HG03103 (cell line): ENCODE data around the gene FAM163B.
"Not testable (repeated sequence)": the region's sequence is repeated elsewhere in the genome, so short reads cannot be mapped to it uniquely, and the experiment has no call there.

Experiments used
- ATAC-seq: cut with Tn5 transposase; IDR thresholded peaks from one replicate; pipeline ENCODE4 v1.9.1; 2021; ENCODE audit warnings: low read depth; ENCODE audit not compliant: unreplicated experiment

The FAM163B gene

GRCh38 chr9:133640580-133641395 is 31.6 kb upstream of the FAM163B start:
- no peak for ATAC-seq

GRCh38 chr9:133640160-133640559 is 31.0 kb upstream of the FAM163B start:
- no peak for ATAC-seq

GRCh38 chr9:133639613-133640012 is 30.4 kb upstream of the FAM163B start:
- no peak for ATAC-seq

- no peak for ATAC-seq
These were observed 29.5 kb upstream of the FAM163B start for GRCh38 chr9:133638711-133639110.

- no peak for ATAC-seq
These were observed 28.9 kb upstream of the FAM163B start for GRCh38 chr9:133638076-133638475.

- no peak for ATAC-seq
These were observed 28.4 kb upstream of the FAM163B start for GRCh38 chr9:133637451-133638055.

GRCh38 chr9:133636902-133637301 is 27.7 kb upstream of the FAM163B start:
- no peak for ATAC-seq

- ATAC-seq: no peak
These were observed 26.6 kb upstream of the FAM163B start, which contains the start of gene DBH for GRCh38 chr9:133635533-133636531. Gene DBH (plus strand): TSS chr9:133636363. CDS start chr9:133636372, 9 bp downstream.

- no peak for ATAC-seq
These were observed 25.9 kb upstream of the FAM163B start for GRCh38 chr9:133635098-133635497.

GRCh38 chr9:133634081-133634691 is 25.0 kb upstream of the FAM163B start:
- no peak for ATAC-seq

- no peak for ATAC-seq
These were observed 24.5 kb upstream of the FAM163B start for GRCh38 chr9:133633681-133634080.

GRCh38 chr9:133632806-133633680 is 23.9 kb upstream of the FAM163B start:
- ATAC-seq: no peak

GRCh38 chr9:133631111-133631510 is 21.9 kb upstream of the FAM163B start:
- ATAC-seq: no peak

GRCh38 chr9:133629221-133630110 is 20.3 kb upstream of the FAM163B start:
- no peak for ATAC-seq

- ATAC-seq: no peak
These were observed 19.6 kb upstream of the FAM163B start for GRCh38 chr9:133628766-133629165.

GRCh38 chr9:133627341-133627740 is 18.2 kb upstream of the FAM163B start:
- ATAC-seq: no peak

GRCh38 chr9:133626008-133626407 is 16.8 kb upstream of the FAM163B start:
- ATAC-seq: not testable (repeated sequence)

- ATAC-seq: no peak
These were observed 13.4 kb upstream of the FAM163B start for GRCh38 chr9:133622555-133622954.
